Measurements from ENCODE around the gene PAPSS1. TPM values are rescaled to one million over a fixed set of nuclear protein-coding genes. Genes with fewer than 3 reads are reported as not detected.

The PAPSS1 gene
- polyA plus RNA-seq, 2 donors: 25.5 to 34.6 TPM

Other genes starting within 250 kb of the PAPSS1 start
- gene SGMS2, start 104.7 kb upstream of the PAPSS1 start, polyA plus RNA-seq: 1 to 10 TPM; 2.4 to 8.5 TPM
- 1 to 10 TPM in 1 of 2 donors, under 1 TPM in 1; 0.77 to 1.6 TPM for gene CYP2U1, start 211.3 kb upstream of the PAPSS1 start, polyA plus RNA-seq